HL-60 (cell line): ENCODE data around the gene DMD.

Experiments
- CTCF ChIP-seq: IDR thresholded peaks from one replicate; pipeline ENCODE4 v1.5.1; 2011; ENCODE audit warnings: low read length, control low read depth, inconsistent platforms; ENCODE audit not compliant: insufficient read depth
- POLR2AphosphoS5 ChIP-seq: IDR thresholded peaks from 2 replicates; pipeline ENCODE4 v1.6.1; 2012; ENCODE audit warnings: low read depth

GRCh38 chrX:31178769-31179125 lies 2032.6 kb downstream of the DMD start:
- TF ChIP-seq CTCF: no peak
- TF ChIP-seq POLR2AphosphoS5: no peak
